ENCODE measurements around the gene SCML2. TPM values are rescaled to one million over a fixed set of nuclear protein-coding genes. Genes with fewer than 3 reads are reported as not detected.
"Not testable (repeated sequence)": the region's sequence is repeated elsewhere in the genome, so short reads cannot be mapped to it uniquely, and the experiment has no call there.

The SCML2 gene
- total RNA-seq, 1 donor from 2014 or later = 15.0 TPM

DNA sequence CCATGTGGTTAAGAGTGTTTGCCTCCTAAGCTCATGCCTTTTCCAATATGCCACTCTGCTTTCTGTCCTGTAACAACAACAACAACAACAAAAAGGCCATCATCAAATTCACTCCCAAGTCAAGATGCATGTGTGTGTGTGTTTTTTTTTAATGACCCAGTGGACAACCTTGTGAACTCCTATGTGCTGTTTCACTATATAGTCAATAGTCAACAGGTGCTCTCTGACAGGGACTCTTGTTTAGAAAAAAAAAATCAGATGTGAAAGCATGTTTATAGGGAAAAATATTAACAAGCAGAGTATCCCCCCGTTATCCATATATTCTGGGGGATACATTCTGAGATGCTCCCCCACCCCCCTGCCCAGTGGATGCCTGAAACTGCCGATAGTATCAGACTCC lies 83.2 kb downstream of the SCML2 start:
- DNase-seq = no peak

DNA sequence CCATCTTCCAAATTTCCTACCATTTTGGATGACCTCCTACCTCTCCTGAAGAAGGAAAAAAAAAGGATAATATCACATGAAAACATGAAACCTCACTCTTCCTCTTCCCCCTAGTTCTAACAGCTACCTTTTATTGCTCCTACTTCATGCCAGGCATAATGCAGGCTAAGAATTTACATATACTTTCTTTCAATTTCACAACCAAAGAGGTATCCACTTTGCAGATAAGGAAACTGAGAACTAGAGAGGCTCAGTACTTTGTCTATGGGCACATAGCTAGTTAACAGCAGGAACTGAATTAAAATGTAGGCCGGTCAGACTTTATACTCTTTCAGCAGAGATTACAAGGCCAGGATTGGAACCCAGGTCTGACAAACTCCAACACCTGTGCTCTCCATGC lies 99.4 kb downstream of the SCML2 start:
- DNase-seq = no peak

DNA sequence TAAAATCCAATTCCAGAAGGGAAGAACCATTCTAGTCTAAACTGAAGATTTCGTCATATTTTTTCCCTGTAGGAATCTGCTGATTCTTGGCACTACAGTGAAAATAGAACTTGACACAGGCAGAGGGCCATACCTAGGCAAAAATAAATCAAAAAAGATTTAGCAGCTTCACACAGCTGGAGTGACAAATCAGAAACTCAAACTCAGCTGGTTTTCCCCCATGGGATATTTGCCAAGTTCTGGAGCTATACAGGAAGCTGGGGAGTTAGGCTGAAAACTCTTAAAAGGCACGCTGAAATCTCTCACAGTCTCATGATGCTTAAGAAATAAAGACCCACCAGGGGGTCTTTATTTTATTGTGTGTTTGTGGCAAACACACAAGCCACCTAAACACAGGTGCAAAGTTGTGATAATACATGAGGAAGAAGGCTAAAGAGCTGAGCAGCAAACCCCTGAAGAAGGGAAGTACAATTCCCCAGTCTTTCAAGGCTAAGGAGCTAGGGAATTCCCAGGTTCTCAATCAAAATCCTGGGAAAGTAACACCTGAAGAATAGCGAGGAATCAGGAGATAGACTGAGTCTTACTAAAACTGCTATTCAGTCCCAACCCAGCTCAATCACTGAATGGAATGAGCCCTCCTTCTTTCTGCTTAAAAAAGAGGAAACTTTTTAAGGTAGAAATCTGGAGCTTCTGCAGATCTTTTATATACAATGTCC lies 101.7 kb downstream of the SCML2 start:
- DNase-seq = no peak

DNA sequence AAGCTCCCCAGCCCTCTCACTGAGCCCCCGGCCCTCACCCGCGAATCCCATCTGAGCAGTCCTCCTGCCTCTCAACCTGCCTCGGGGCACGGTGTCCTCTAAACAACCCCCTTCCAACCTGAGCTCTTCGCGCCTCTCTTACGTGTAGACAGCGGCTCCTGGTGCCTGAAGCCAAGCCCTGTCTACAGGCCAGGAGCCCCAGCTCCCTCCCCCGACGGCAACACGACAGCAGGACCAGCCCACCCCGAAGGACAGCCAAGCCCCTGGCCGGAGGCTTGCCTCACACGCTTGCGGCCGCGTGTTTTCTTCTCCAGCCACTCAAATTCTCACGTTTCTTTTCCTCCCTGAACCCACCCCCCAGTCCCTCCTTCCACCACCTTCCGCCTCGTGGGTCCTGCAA lies 124.8 kb downstream of the SCML2 start:
- DNase-seq = not testable (repeated sequence)

DNA sequence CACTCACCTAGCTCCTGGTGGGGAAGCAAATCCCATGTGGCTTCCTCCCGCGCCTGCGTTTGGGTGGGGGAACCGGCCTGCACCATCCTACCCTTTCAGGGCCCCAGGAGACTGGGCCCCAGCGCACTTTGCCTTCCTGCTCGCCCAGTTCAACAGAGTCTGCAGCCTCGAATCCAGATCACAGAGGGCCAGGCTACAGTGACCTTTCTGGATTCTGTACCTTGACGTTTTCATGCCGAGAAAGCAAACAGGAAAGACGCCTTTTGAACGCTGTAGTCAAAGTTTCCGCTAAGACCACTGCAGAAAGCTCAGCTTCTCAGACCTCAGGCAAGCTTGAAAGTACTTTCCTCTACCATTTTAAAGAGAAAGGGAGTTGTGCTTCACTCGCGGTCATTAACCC lies 126.4 kb downstream of the SCML2 start:
- DNase-seq = no peak

DNA sequence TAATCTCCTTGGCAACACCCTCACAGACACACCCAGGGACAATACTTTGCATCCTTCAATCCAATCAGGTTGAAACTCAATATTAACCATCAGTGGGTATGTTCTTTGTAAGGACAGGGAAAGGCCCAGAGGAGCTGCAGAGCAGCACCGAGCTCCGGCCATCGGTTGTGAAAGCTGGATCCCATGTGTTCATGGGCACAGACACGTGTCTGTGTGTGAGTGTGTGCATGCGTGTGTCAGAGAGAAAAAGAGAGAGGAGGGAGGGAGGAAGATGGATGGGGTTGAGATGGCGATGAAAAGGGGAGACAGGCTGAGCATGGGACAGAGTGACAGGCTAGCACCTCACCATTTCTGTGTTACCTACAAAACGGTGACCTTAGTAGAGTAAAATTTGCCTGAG lies 127.0 kb downstream of the SCML2 start:
- DNase-seq = no peak

DNA sequence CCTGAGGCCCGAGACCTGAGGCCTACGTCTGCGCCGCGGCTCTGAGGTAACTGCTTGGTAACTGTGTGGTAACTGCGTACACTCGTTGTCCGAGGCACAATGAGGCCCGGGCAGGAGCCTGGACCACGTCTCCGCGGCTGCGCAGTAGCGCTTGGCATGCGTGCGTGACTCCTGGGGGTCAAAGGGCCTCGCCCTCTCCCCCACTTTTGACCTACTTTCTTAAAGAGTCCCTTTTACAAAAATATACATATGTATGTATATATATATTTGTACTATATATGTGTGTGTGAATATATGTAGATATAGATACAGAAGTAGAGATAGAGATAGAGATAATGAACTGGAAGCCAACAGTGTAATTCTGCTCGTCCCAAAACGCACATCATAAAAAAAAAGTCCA lies 133.7 kb downstream of the SCML2 start, which contains the start of gene BEND2:
TSS of gene BEND2 (minus strand) at position 101 of the 400 bp plus-strand sequence. CDS start 136 bp downstream, outside the sequence.
- no peak for DNase-seq

DNA sequence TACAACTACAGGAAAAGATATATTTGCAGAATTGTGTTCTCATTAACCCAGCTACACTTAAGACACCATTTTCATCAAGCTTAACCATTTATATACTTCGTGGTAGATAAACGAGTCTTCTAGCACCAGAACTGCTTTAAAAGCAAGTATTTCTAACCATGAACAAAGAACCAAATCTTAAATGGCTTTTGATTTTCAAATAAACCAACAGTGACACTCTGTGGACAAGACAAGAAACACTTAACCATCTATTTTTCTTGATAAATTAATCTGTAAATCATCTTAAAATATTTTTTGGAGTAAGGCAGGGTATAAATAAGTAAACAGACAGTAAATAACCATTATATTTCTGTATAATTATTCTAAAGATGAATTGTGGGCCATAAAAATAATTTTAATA lies 144.0 kb downstream of the SCML2 start:
- no peak for DNase-seq

DNA sequence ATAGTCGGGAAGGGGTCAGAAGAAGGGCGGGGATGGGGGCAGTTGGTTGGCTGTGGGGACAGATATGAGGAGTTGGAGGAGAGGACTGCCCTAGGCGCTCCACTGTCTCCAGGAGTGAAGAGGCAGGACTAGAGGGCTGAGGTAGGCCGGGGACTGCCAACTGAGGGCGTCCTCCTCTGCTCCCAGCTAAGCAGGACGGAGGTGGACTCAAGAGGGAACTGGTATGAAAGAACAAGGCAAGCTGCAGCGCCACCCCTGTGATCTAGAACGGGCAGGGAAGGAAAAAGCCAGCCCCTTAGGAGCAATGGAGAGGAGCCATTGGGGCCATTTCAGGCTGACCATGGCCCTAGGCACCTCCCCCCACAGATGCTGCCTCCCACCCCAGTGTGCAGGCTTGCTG lies 147.8 kb downstream of the SCML2 start:
- DNase-seq = no peak

DNA sequence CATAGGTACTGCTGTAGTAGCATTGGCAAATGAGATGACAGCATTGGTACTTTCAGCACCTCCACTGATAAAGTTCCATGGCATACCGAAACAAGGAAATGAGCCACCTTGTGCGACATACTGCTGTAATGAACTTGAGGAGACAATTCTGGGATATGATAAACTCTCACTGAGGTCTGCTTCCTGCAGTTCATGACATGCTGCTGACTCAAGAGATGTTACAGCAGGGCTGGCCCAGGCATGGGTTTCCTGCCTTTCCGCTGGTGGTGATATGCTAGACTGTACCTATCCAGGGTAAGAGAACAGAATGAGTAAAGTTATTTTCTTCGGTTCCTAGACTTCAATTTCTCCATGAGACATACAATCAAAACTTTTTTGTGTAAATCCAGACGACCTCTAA lies 150.9 kb downstream of the SCML2 start:
- no peak for DNase-seq

DNA sequence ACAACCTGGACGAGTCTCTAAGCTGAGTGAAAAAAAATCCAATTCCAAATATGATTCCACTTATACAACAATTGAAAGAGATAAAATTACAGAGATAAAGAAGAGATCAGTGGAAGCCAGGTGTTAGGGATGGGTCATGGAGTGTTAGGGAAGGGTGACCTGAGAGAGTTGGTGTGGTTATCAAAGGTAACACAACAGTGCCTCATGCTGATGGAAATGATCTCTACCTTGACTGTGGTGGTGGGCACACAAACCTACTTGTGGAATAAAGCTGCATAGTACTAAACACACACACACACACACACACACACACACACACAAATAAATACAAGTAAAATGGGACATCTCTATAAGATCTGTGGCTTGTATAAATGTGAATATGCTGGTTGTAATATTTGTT lies 159.8 kb downstream of the SCML2 start:
- no peak for DNase-seq

Small RNA genes lying within 50 kb of the gene (small RNA-seq; reads per million reads assigned to genes)
- gene RF00019 (not detected), gene TMSB10P2 (not detected)

Other genes with a start within 250 kb of the SCML2 start
- under 0.01 TPM for gene BEND2, start 133.8 kb downstream of the SCML2 start, total RNA-seq
- gene CDKL5, start 70.9 kb upstream of the SCML2 start, total RNA-seq = 75.0 TPM

All from occipital lobe (tissue), 3 donors.